Peyer's patch (tissue), 4 donors: ENCODE data around the gene IPCEF1.

Experiments used
- POLR2A ChIP-seq, 2 donors: fragments of 450-650 bp; IDR thresholded peaks; one replicate each; pipeline ENCODE4 v1.5.1; 2017; ENCODE audit warnings: antibody characterized with exemption in 2 of 2, mild to moderate bottlenecking in 2 of 2, moderate library complexity in 2 of 2
- TF ChIP-seq, protein P1 (sequence below), 6 experiments: fragments of 450-650 bp in 4 of 6; fragments of 200-600 bp in 2 of 6; sonication (generic) in 1 of 6; IDR thresholded peaks; one replicate each; pipeline ENCODE4 v1.5.1; 2017 to 2019; ENCODE audit warnings: antibody characterized with exemption in 6 of 6, mild to moderate bottlenecking in 3 of 6, moderate library complexity in 1 of 6

DNA sequence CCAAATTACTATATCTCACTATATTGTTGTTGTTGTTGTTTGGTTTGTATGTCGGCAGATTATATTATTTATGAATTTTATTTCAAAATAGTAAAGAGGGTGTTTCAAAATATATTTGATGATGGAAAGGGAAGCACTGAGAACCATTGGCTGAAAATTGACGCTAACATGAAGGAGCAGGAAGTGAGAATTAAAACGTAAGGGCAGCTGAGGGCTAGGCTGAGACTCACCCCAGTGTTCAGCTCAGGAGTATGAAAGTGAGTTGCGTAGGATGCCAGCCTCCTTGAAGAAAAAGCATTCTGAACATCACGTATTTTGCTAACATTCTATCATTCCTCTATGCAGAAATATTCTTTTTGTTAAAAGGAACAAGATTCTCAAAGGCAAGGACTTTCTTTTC, 10.7 kb upstream of the IPCEF1 start:
- TF ChIP-seq, protein P1, sequence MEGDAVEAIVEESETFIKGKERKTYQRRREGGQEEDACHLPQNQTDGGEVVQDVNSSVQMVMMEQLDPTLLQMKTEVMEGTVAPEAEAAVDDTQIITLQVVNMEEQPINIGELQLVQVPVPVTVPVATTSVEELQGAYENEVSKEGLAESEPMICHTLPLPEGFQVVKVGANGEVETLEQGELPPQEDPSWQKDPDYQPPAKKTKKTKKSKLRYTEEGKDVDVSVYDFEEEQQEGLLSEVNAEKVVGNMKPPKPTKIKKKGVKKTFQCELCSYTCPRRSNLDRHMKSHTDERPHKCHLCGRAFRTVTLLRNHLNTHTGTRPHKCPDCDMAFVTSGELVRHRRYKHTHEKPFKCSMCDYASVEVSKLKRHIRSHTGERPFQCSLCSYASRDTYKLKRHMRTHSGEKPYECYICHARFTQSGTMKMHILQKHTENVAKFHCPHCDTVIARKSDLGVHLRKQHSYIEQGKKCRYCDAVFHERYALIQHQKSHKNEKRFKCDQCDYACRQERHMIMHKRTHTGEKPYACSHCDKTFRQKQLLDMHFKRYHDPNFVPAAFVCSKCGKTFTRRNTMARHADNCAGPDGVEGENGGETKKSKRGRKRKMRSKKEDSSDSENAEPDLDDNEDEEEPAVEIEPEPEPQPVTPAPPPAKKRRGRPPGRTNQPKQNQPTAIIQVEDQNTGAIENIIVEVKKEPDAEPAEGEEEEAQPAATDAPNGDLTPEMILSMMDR (IDR thresholded peaks at IDR 0.05), result no peak
- no peak for TF ChIP-seq POLR2A (IDR thresholded peaks at IDR 0.05)
